Frontal cortex (tissue), 4 donors: ENCODE data around the gene LSM6. TPM values are rescaled to one million over a fixed set of nuclear protein-coding genes. Genes with fewer than 3 reads are reported as not detected.

ENCODE experiments used
- DNase-seq, 2 donors: peaks; one replicate each; pipeline ENCODE4 v3.0.0; 2012; ENCODE audit warnings: low spot score in 2 of 2
- FAIRE-seq: peaks from 2 replicates; lab custom pipeline; 2012; peaks lifted over from hg19 to GRCh38; lab: Jason Lieb, UNC
- total RNA-seq: library from RNA; depleted of rRNA; stranded (reverse); fragments of >200 nt; gene quantifications from one replicate; pipeline ENCODE4 v1.2.3, GENCODE V29; 2014
- donor health status: control.
- donor health status: control.
- donor health status: control.

Gene LSM6
- total RNA-seq, 1 donor from 2014 or later = 39.1 TPM

DNA sequence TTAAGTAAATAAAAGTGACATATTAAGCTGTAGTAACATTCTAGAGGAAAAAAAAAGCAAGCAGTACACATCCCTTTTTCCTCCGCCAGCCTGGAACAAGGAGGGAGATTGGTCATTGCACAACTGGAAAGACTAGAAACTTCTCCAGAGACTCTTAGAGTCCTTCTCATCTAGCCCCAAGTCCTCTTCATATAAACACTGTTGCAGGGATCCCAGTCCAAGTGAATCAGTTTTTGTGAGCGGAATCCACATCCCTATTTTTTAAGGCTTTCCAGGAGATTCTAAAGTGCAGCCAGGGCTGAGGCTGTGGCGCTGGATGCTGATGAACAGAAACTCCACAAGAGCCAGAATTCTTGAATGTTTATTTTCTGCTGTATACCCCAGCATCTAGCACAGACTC is 62.6 kb downstream of the LSM6 start:
- no peak for FAIRE-seq
- no peak for DNase-seq

Other genes starting within 250 kb of the LSM6 start
- 21.2 TPM for gene ZNF827, start 236.9 kb upstream of the LSM6 start, total RNA-seq
- not detected for gene REELD1, start 38.8 kb downstream of the LSM6 start, total RNA-seq